Suppressor macrophage treated with lipopolysaccharide for 4 hours (primary cell): ENCODE data around the gene ACTR2.

Experiments used
- DNase-seq: peaks from one replicate; pipeline ENCODE4 v3.0.0-alpha.2; 2020

The ACTR2 gene

DNA sequence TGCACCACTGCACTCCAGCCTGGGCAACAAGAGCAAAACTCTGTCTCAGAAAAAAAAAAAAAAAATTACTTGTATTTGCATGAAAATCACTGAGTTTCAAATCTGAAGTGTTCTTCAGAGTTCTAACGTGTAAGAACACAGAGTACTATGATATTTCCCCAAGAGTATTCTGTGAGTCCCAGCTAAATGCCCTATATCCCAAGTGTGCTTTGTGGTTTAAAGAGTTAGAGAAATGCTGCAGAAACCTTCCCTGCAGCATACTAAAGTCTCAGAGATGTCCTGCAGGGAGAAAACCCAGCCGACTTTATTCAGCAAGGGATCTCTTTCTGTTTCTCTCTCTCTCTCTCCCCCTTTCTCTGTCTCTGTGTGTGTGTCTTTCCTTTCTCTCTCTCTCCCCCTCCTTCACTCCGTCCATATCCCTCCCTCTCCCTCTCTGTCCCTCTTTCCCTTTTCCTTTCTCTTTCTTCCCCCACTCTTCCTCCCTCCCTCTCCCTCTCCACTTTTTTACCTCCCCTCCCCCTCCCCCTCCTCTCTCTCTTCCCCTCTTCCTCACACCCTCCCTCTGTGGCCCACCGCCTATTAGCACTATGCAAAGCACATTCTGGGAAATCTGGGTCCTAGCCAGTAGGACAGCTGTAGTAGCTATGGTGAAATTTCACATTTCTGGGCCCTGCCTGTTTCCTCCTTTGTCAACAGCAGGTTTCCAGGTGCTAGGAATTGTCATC lies 54.2 kb downstream of the ACTR2 start:
- no peak for DNase-seq

DNA sequence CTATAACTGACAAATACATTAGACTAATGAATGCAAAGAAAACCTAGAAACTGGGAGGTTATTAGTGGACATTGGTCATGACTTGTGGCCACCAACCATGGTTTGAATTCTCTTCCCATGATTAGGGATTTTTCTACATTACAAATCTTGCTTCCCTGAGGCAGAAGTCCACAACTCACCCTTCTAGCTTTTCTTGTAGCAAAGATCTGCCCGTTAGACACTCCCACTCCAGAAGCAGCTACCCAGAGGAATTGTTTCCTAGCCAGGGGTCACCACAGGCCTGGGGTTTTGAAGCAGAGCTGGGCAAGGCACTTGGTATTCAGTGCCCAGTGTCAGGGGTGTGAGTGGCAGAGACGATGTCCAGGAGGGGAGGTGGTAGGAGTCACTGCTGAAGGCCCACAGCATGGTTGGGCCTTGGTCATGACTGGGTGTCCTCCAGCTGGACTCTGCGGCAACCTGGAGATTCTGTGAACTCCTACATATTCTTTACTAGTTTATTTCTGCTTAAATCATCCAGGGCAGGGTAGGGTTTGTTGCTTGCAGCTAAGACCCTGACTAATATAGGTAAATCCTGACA lies 54.9 kb downstream of the ACTR2 start:
- no peak for DNase-seq

DNA sequence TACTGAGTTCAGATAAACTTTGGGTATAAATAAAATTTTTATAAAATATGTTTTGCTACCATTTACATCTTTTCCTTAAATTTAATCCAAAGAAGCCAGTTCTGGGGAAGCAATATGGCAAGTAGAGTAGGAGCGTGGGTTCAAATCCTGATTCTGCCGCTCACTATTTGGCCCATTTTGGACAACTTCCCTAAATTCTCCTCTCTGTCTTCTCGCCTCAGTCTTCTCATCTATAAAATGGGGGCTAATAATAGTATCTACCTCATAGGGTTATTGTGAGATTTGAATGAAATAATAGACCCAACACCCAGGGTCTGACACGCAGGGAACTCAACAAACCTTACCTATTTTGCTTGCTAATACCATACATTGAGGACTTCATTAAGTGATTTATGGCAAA lies 59.7 kb downstream of the ACTR2 start:
- no peak for DNase-seq

DNA sequence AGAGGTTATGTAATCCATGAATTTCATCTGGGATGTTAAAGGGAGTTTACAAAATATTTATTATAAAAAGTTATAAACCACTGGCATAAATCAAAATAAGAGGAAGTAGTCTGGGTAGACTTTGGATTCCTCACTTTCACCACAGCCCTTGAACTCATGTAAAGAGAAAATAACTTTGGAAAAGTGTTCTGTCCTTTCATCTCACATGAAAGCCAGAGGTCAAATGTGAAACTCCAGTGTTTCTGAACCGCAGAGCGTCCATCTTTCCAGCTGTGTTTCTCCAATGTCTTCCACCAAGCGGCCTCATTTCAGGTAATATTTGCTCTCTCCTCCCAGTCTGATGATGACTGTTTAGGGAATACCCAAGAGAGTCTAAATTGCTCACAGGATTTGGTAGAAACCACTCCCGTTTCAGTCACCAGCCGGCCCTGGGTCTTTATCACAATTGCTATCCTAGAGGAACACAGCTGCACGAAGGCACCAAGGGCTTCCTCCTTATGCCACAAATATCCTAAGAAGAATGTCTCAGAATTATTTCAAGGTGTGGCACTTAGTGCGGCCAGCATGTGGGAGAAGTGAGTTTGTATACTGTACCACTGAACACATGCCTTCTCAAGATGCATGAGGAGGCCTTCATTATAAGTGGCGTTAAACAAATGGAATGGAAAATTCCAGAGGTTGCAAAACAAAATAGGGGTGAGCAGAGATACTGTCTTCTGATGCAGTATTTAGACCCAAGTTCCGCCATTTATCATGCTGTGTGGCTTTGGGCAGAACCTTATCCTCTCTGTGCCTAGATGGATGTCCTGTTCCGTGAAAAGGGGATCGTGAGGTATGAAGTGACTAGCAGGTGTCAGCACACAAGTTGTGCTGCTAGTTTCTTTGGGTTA lies 63.8 kb downstream of the ACTR2 start:
- DNase-seq: no peak

DNA sequence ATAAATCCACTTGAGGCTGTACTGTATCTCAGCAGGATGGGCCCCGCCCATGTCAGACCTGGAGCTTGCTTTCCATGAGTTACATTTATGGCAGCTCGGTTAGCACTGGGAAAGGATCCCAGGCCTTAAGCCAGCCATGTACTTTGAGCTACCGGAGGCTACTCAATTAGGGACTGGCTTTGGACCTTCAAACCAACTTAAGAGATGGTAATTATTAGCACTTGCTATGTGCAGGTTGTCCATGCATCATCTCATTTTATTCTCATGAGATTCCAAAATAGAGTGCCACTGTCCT lies 64.4 kb downstream of the ACTR2 start:
- no peak for DNase-seq

DNA sequence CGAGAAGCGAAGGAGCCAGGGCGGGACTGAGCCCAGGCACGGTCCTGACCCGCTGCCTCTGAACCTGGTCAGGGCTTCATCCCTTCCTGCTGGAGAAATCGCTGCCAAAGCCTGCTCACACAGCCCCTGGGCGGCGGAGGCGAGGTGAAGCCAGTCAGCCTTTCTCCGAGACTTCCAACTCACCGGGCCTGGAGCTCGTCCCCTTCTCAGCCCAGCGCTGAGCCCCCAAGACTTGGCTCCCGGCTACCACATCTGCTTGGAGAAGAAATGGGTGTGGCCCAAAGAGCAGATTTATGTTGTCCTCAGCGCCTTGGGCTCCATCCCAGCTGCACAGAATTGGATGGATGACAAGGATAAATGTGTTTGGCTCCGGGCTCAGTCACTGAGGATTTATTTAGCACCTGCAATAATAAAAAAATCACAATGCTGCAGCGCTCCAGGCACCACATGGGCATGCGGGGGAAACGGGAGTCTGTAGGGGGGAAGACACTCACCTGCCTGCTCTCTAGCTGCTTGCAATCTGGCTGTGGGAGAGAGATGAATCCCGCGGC lies 64.9 kb downstream of the ACTR2 start:
- no peak for DNase-seq

DNA sequence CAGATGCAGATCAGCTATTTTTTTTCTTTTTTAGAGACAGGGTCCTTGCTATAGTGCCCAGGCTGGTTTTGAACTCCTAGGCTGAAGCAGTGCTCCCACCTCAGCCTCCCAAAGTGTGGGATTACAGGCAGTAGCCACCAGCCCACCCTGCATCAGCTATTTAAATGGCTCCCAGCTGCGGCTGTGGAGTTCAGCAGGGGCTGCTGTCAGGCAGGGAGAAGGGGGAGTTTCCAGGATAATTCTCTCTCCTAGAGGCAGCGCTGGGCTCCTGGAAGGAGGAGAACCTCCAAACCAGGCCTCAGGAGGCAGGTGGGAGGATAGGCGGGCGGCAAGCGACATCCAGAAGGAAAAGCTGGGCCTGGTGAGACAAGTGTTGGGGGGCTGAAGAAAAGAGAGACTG lies 65.7 kb downstream of the ACTR2 start:
- DNase-seq: no peak

DNA sequence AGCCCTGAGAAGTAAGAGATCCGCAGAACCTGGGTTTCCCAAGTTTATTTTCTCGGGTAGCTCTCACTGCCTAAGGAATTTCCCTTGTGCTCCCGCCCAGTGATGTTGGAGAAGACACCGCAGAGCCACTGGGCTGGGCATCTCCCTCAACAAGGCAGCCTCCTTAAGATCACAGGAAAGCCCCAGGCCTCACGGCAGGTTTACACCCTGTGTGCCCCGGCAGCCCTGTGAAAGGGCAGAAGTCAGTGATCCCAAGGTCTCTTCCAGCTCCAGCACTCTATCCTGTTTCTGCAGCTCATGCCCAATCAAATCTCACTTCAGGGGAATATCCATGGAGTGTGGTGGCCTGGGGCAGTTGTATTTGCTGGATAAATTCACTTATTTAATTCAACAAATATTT lies 66.5 kb downstream of the ACTR2 start:
- DNase-seq: no peak

DNA sequence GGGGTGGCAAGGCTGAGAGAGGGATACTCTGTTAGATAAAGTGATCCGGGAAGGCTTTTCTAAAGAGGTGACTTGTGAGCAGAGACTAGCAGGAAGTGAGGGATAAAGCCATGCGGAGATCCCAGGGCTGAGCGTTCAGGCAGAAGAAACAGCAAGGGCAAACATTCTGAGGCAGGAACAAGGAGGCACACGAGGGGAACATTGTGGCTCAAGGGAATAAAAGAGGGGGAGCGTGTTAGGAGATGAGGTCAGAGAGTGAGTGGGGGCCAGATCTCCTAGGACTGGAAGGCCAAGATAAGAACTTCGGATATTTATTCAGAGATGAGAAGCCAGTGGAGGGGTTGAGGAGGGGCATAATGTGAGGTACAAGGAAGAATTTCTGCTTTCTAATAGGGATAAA lies 67.1 kb downstream of the ACTR2 start:
- DNase-seq: no peak

DNA sequence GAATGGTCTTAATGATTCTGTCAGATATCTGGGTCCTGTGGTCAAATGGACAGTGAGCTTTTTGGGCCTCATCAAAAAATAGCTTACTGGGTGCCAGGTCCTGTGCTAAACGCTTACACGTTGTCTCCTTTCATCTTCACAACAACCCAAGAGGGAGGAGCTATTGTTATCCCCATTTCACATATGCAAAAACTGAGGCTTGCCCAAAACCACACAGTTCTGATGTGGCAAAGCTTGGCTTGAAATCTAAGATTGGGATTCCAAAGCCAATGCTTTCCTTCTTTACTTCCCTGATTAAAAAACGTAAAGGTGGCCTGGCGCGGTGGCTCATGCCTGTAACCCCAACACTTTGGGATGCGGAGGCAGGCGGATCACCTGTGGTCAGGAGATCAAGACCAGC lies 69.3 kb downstream of the ACTR2 start:
- no peak for DNase-seq

DNA sequence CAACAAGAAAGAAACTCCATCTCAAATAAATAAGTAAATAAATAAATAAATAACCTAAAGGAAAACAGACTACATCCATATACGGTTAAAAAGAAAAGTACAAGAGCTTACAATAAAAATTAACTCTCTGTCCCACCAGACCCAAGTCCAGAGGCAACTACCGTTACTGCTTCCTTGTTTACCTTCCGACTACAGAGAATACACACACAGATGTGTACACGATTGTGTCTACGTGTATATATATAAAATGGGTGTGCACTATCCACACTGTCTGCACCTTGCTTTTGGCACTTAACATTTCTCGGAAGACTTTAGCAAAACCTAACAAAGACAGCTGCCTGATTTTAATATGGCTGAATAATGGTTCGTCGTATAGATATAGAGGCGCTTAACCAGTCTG lies 69.9 kb downstream of the ACTR2 start:
- DNase-seq: no peak

DNA sequence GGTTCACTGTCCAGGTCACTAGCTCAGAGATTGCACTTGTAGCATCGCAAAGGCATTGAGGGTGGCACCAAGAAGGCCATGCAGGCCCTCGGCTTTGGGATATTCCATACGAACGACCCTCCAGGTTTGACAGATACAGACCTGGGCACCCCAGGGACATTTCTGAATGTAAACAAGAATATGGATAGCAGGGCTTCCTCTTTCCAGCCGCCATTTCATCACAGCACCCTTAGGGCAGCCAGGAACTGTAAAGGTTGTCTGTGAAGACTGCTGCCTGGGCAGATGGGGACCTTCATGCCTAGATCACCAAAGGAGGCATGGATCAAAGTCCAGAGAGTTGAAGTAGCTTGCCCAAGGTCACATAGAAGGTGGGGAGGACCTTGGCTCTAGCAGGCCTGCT lies 70.5 kb downstream of the ACTR2 start:
- no peak for DNase-seq

DNA sequence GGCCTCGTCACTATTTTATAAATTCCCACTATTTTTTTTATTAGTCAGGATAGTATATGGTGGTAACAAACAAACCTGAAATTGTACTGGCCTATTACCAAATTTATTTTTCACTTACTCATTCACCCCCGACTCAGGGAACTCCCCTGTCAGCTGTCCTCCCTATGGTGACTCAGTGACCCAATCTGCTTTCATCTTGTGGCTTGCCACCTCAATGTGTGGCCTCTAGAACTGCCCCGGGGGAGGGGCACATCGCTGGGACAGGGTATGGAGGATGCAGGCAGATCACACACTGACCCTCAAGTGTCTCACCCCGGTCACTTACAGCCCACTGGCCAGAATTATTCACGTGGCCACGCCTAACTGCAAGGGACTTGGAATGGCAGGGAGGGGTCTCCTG lies 71.6 kb downstream of the ACTR2 start:
- DNase-seq: peak; percentile 46

DNA sequence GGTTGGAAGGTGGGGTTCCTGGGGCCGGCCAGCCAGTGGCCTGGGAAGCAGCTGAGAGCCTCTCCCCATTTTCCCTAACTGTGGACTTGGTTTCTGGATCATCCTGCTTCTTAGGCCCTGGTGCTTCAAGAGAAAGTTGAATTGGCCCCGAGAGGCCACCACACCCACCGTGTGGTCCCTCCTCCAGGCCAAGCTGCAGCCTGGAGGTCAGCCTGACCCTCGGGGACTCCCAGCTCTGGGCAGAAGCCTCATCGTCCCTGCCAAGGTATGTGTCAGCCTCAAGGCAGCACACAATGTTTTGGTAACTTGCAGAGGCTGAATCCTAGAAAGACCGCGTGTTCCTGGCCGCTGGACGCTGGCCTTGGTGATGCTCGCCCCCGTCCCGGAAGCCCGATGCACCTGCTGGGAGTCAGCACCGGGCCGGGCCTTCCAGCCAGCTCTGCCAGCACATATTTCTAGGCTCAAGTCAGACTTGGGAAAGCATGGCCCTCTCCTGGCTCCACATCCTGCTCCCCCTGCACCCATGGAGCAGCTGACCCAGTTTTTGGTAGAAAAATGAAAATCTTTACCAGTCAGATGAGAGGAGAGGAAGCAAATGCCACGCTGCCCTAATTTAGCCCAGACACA lies 72.6 kb downstream of the ACTR2 start:
- DNase-seq: no peak

DNA sequence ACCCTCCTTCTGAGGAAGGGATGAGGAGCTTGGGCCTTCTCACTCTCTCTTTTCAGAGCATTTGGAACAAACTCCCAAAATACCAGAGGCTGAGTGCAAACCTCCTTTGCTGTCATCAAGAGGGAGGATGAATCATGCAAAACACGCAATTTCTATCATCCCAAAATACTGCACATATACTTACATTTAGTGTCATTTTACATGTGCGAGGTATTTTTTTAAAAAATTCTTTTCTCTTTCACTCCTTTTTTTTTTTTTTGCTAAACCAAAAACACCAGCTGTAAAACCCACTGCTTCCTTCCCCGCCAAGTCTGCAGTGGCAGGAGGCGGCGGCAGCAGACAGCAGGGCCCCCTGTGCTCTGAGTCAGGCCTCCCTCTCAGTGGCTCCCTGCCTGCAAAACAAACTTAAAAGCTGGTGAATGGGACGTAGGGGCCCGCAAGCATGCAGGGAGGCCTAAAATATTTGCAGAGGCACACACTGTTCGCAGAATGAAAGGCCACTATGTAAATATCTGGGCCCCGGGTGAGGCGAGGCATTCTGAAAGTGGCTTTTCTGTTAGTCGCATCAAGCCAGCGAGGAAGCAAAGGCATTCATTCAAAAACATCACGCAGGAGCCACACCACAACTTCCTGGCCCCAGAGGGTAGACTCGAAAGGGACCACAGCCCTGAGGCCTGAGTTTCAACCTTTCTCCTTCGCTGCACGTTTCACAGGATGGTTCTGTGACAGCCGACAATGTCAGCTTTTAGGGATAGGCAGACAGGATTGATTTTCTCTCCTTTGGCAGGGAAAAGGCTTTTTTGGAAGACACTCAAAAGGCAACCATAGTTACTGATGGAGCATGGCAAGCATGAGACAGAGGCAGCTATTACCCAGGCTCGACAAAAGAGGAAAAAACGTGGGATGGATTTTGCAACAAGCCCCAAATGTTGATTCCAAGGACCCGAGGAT lies 73.4 kb downstream of the ACTR2 start:
- DNase-seq: peak; percentile 28

DNA sequence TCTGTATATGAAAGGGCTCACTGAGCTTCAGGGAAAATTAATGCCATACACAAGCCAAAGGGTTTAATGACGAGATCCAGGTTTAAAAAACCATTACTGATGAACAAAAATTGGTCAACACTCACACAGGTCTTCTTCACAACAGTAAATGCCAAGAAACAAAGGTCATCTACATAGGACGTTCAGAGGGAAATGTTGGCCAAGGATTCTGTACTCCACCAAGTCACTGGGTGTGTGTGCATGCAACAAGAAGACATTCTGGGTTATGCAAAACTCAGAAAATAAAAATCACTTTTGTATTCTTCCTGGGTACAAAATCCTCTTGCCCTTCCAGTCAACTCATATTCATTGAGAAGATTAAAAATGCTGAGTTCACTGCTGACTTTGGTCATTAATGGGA lies 78.3 kb downstream of the ACTR2 start:
- no peak for DNase-seq

DNA sequence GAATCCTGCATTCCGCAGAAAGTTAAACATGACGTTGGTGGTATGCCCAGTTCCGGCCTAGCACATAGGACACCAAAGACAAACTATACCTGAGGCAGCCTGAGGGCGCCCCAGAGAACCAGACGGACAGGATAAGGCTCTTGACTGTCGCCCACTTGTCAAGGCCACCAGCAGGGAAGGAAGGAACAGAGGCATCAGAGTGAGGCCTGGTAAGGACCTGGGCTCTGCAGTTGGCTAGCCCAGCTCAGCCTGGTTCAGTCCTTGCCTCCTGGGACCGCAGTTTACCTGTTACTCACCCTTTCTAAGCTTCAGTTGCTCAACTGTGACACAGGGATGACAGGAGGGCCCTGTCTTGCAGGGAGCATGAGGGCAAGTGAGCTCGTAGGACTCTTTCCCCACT lies 82.1 kb downstream of the ACTR2 start:
- no peak for DNase-seq

DNA sequence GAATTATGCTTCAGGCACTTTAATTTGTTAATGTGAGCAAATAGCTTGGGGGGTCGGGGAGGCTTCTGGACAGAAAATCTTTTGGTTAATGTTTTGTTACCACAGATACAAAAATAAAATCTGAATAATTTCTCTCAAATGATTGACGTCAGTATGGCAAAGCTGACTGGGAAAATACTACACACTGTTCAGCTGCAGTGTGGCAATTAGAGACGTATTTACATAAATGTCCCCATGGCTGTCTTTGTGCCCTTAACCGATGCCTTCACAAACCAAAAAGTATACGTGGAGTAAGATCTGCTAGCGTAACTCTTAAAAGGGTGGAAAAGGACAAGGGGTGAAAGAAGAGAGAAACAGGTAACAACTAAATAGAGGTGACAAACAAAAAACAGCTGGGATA lies 83.4 kb downstream of the ACTR2 start:
- DNase-seq: no peak

DNA sequence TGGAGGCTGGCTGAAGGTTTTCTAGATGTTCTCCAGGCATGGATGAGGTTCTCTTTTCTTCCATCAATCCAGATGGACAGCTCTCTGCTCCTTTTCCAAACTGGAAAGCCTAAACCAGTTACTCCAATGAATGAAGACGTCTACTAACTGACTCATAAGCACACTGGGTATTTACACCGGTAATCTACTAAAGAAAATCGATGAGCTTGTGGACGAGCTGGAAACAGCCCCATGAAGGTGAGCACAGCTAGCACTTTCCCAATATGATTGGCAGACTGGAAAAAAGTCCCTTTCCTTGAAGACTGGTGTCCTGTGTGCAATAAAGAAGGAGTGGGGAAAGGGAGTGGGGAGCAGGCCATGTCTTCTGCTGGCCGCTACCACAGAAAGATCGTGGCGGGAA lies 84.0 kb downstream of the ACTR2 start:
- DNase-seq: no peak

DNA sequence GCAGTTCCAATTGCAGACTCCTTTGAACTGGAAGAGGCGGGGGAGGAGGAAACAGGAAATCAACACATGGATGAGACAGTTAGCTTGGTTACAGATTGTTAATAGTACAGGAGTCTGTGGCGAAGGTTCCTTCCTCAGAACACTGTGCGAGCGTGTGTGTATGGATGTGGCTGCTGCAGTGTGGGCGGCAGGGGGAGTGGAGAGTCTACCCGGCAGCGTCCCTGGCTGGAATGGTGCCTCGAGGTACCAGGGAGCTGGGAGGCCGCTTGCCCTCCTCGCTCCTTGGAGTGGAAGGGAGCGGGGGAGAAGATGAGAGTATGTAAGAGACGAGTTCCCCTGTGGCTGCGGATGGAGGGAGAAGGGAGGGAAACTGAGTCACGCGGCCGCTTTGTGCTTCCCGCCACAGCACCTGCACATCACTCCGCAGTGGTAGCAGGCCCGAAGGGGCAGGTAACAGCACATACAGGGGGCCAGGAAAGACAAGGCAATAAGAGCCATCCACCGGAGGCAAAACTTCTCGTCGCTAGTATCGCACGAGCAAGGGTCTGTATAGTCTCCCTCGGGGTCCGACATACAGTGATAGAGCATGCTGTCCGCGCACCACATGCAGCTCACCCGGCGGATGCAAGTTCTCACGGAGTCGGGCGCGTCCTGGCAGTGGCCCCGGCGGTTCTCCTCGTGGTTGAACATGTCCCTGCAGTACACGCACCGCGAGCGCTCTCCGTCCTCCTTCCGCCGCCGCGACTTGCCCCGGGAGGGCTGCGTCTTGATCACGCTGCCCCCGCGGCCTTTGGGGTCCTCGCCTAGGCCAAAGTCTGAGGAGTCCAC lies 85.7 kb downstream of the ACTR2 start:
- no peak for DNase-seq

DNA sequence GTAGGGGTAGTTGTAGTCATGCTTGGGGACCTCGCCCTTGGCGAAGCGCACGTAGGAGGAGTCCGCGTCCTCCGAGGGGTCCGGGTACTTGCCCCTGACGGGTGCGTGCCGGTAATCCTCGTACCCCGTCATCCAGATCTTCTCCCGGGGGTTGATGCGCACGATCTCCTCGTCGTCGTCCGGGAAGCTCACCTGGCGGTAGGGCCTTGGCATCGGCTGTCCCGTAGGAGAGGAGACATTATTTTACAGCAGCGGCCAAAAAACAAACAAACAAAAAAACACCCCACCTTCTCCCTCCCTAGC lies 86.3 kb downstream of the ACTR2 start:
- no peak for DNase-seq
